Measurements from ENCODE around the gene FUBP1. TPM values are rescaled to one million over a fixed set of nuclear protein-coding genes. Genes with fewer than 3 reads are reported as not detected.

The FUBP1 gene
- total and polyA plus RNA-seq, 2 experiments from 2014 or later = 64.0 to 151 TPM

GRCh38 chr1:77906624-77907023 lies 72.2 kb downstream of the FUBP1 start:
- Histone ChIP-seq H3K4me2 (no peak overlapping the region), H4K20me1 (ENCODE audit: insufficient read depth, poor library complexity, severe bottlenecking) (no peaks in the 10 kb centered on the region), H3K9me2 (replicated peaks; ENCODE audit: insufficient read depth) (no peaks in the 10 kb centered on the region), H3K27me3 (no peaks in the 10 kb centered on the region), H2AFZ (no peak overlapping the region), H3K79me2 (peaks cover 5% of the 10 kb centered on the region), H3K9me3 (ENCODE audit: low read depth) (no peaks in the 10 kb centered on the region), H3K27ac (no peak overlapping the region), H3K4me3 (no peak overlapping the region), H3K36me3 (replicated peaks; ENCODE audit: insufficient read depth, low read depth) (no peaks in the 10 kb centered on the region), H3K4me1 (ENCODE audit: insufficient read depth) (no peaks in the 10 kb centered on the region)
- no peak for DNase-seq (ENCODE audit: low spot score)
- 87% methylated on average over 1 of the region's 1 CpG for WGBS (ENCODE audit: low lambda C conversion rate, missing lambda C conversion rate)
- no peak for TF ChIP-seq CTCF (IDR thresholded peaks at IDR 0.05; ENCODE audit: poor library complexity)
- TF ChIP-seq EZH2 (IDR thresholded peaks at IDR 0.05; ENCODE audit: borderline replicate concordance) = no peak
- TF ChIP-seq EZH2phosphoT487 (IDR thresholded peaks at IDR 0.05; ENCODE audit: low read depth, severe bottlenecking, unreplicated experiment) = no peak

- no peak overlapping the region for H2AFZ ChIP-seq
- DNase-seq (ENCODE audit: low spot score) = no peak
- H3K27ac ChIP-seq = no peak overlapping the region
- no peaks in the 10 kb centered on the region for H3K36me3 ChIP-seq (replicated peaks; ENCODE audit: insufficient read depth, low read depth)
- no peak overlapping the region for H3K4me2 ChIP-seq
- no peak for TF ChIP-seq EZH2phosphoT487 (IDR thresholded peaks at IDR 0.05; ENCODE audit: low read depth, severe bottlenecking, unreplicated experiment)
- H3K4me1 ChIP-seq (ENCODE audit: insufficient read depth) = no peaks in the 10 kb centered on the region
- no peaks in the 10 kb centered on the region for H3K9me3 ChIP-seq (ENCODE audit: low read depth)
- H3K27me3 ChIP-seq = no peaks in the 10 kb centered on the region
- 96% methylated on average over 2 of the region's 2 CpGs for WGBS (ENCODE audit: low lambda C conversion rate, missing lambda C conversion rate)
- no peaks in the 10 kb centered on the region for H3K9me2 ChIP-seq (replicated peaks; ENCODE audit: insufficient read depth)
- no peaks in the 10 kb centered on the region for H4K20me1 ChIP-seq (ENCODE audit: insufficient read depth, poor library complexity, severe bottlenecking)
- no peak overlapping the region for H3K4me3 ChIP-seq
- H3K79me2 ChIP-seq = peaks cover 5% of the 10 kb centered on the region
Observed at GRCh38 chr1:77906019-77906545, 72.8 kb downstream of the FUBP1 start.

- TF ChIP-seq EZH2phosphoT487 (IDR thresholded peaks at IDR 0.05; ENCODE audit: low read depth, severe bottlenecking, unreplicated experiment) (no peak), CTCF (IDR thresholded peaks at IDR 0.05; ENCODE audit: poor library complexity) (no peak), EZH2 (IDR thresholded peaks at IDR 0.05; ENCODE audit: borderline replicate concordance) (no peak)
- Histone ChIP-seq H4K20me1 (ENCODE audit: insufficient read depth, poor library complexity, severe bottlenecking) (no peaks in the 10 kb centered on the region), H3K9me2 (replicated peaks; ENCODE audit: insufficient read depth) (no peaks in the 10 kb centered on the region), H2AFZ (no peak overlapping the region), H3K27me3 (no peaks in the 10 kb centered on the region), H3K4me3 (no peak overlapping the region), H3K9me3 (ENCODE audit: low read depth) (no peaks in the 10 kb centered on the region), H3K79me2 (peaks cover 5% of the 10 kb centered on the region), H3K36me3 (replicated peaks; ENCODE audit: insufficient read depth, low read depth) (no peaks in the 10 kb centered on the region), H3K27ac (no peak overlapping the region), H3K4me1 (ENCODE audit: insufficient read depth) (no peaks in the 10 kb centered on the region), H3K4me2 (no peak overlapping the region)
- 80% methylated on average over 1 of the region's 1 CpG for whole genome bisulfite sequencing (ENCODE audit: low lambda C conversion rate, missing lambda C conversion rate)
- DNase-seq (ENCODE audit: low spot score) = no peak
Observed at GRCh38 chr1:77905603-77906002, 73.3 kb downstream of the FUBP1 start.

- Histone ChIP-seq H2AFZ (no peak overlapping the region), H3K9me2 (replicated peaks; ENCODE audit: insufficient read depth) (no peaks in the 10 kb centered on the region), H3K27ac (no peak overlapping the region), H3K4me3 (no peak overlapping the region), H3K9me3 (ENCODE audit: low read depth) (no peaks in the 10 kb centered on the region), H4K20me1 (ENCODE audit: insufficient read depth, poor library complexity, severe bottlenecking) (no peaks in the 10 kb centered on the region), H3K4me1 (ENCODE audit: insufficient read depth) (no peaks in the 10 kb centered on the region), H3K4me2 (no peak overlapping the region), H3K27me3 (no peaks in the 10 kb centered on the region), H3K36me3 (replicated peaks; ENCODE audit: insufficient read depth, low read depth) (no peaks in the 10 kb centered on the region), H3K79me2 (peaks cover 3% of the 10 kb centered on the region)
- TF ChIP-seq EZH2phosphoT487 (IDR thresholded peaks at IDR 0.05; ENCODE audit: low read depth, severe bottlenecking, unreplicated experiment) (no peak), CTCF (IDR thresholded peaks at IDR 0.05; ENCODE audit: poor library complexity) (peak; percentile 75)
- peak; percentile 55 for DNase-seq (ENCODE audit: low spot score)
- 35% methylated on average over 4 of the region's 4 CpGs for WGBS (ENCODE audit: low lambda C conversion rate, missing lambda C conversion rate)
Observed at GRCh38 chr1:77900687-77901293, 78.1 kb downstream of the FUBP1 start.
